Measurements from ENCODE around the gene SCGN.

Gene SCGN

GRCh38 chr6:25660512-25660911, 8.5 kb downstream of the SCGN start:
- H4K20me1 ChIP-seq, result no peaks in the 10 kb centered on the region
- no peaks in the 10 kb centered on the region for H3K36me3 ChIP-seq
- no peaks in the 10 kb centered on the region for H3K27me3 ChIP-seq
- no peak for TF ChIP-seq Cebpa-rat (IDR thresholded peaks at IDR 0.05)
- no peak overlapping the region for H3K9ac ChIP-seq
- no peak overlapping the region for H3K27ac ChIP-seq
- no peak overlapping the region for H3K4me3 ChIP-seq
- no peaks in the 10 kb centered on the region for H3K9me3 ChIP-seq
- H3K4me2 ChIP-seq, result no peak overlapping the region
- H3K4me1 ChIP-seq, result no peaks in the 10 kb centered on the region

- no peak for TF ChIP-seq Cebpa-rat (IDR thresholded peaks at IDR 0.05)
- no peak overlapping the region for H3K27ac ChIP-seq
- no peak overlapping the region for H3K4me3 ChIP-seq
- H3K9me3 ChIP-seq, result no peaks in the 10 kb centered on the region
- H4K20me1 ChIP-seq, result no peaks in the 10 kb centered on the region
- H3K4me2 ChIP-seq, result no peak overlapping the region
- no peaks in the 10 kb centered on the region for H3K36me3 ChIP-seq
- H3K9ac ChIP-seq, result no peak overlapping the region
- H3K4me1 ChIP-seq, result no peaks in the 10 kb centered on the region
- no peaks in the 10 kb centered on the region for H3K27me3 ChIP-seq
These were observed 9.2 kb downstream of the SCGN start for GRCh38 chr6:25661129-25661779.

GRCh38 chr6:25665455-25665854, 13.4 kb downstream of the SCGN start:
- no peaks in the 10 kb centered on the region for H3K9me3 ChIP-seq
- no peak overlapping the region for H3K9ac ChIP-seq
- H4K20me1 ChIP-seq, result no peaks in the 10 kb centered on the region
- no peaks in the 10 kb centered on the region for H3K36me3 ChIP-seq
- no peaks in the 10 kb centered on the region for H3K27me3 ChIP-seq
- H3K4me1 ChIP-seq, result no peaks in the 10 kb centered on the region
- no peak overlapping the region for H3K27ac ChIP-seq
- TF ChIP-seq Cebpa-rat (IDR thresholded peaks at IDR 0.05), result no peak
- H3K4me3 ChIP-seq, result no peak overlapping the region
- no peak overlapping the region for H3K4me2 ChIP-seq

- Histone ChIP-seq H3K9me3 (no peaks in the 10 kb centered on the region), H3K27ac (no peak overlapping the region), H4K20me1 (no peaks in the 10 kb centered on the region), H3K36me3 (no peaks in the 10 kb centered on the region), H3K4me2 (no peak overlapping the region), H3K4me1 (no peaks in the 10 kb centered on the region), H3K4me3 (no peak overlapping the region), H3K27me3 (no peaks in the 10 kb centered on the region), H3K9ac (no peak overlapping the region)
- TF ChIP-seq Cebpa-rat (IDR thresholded peaks at IDR 0.05), result no peak
These were observed 17.4 kb downstream of the SCGN start for GRCh38 chr6:25669413-25669812.

GRCh38 chr6:25670208-25670607, 18.2 kb downstream of the SCGN start:
- Histone ChIP-seq H3K4me3 (no peak overlapping the region), H3K27me3 (no peaks in the 10 kb centered on the region), H3K36me3 (no peaks in the 10 kb centered on the region), H3K27ac (no peak overlapping the region), H3K4me2 (no peak overlapping the region), H3K4me1 (no peaks in the 10 kb centered on the region), H4K20me1 (no peaks in the 10 kb centered on the region), H3K9me3 (no peaks in the 10 kb centered on the region), H3K9ac (no peak overlapping the region)
- no peak for TF ChIP-seq Cebpa-rat (IDR thresholded peaks at IDR 0.05)

GRCh38 chr6:25670793-25671513, 18.9 kb downstream of the SCGN start:
- H4K20me1 ChIP-seq, result no peaks in the 10 kb centered on the region
- H3K36me3 ChIP-seq, result no peaks in the 10 kb centered on the region
- no peaks in the 10 kb centered on the region for H3K27me3 ChIP-seq
- H3K4me2 ChIP-seq, result no peak overlapping the region
- H3K9ac ChIP-seq, result no peak overlapping the region
- H3K27ac ChIP-seq, result no peak overlapping the region
- H3K4me1 ChIP-seq, result no peaks in the 10 kb centered on the region
- no peak for TF ChIP-seq Cebpa-rat (IDR thresholded peaks at IDR 0.05)
- no peak overlapping the region for H3K4me3 ChIP-seq
- no peaks in the 10 kb centered on the region for H3K9me3 ChIP-seq

GRCh38 chr6:25671652-25672051, 19.6 kb downstream of the SCGN start:
- Histone ChIP-seq H3K4me3 (no peak overlapping the region), H3K9ac (no peak overlapping the region), H3K4me1 (no peaks in the 10 kb centered on the region), H3K27me3 (no peaks in the 10 kb centered on the region), H3K9me3 (no peaks in the 10 kb centered on the region), H4K20me1 (no peaks in the 10 kb centered on the region), H3K27ac (no peak overlapping the region), H3K4me2 (no peak overlapping the region), H3K36me3 (no peaks in the 10 kb centered on the region)
- TF ChIP-seq Cebpa-rat (IDR thresholded peaks at IDR 0.05), result no peak

GRCh38 chr6:25675167-25675566, 23.2 kb downstream of the SCGN start:
- no peaks in the 10 kb centered on the region for H3K9me3 ChIP-seq
- no peaks in the 10 kb centered on the region for H3K4me1 ChIP-seq
- no peak overlapping the region for H3K27ac ChIP-seq
- H3K4me2 ChIP-seq, result no peak overlapping the region
- H3K4me3 ChIP-seq, result no peak overlapping the region
- no peaks in the 10 kb centered on the region for H3K36me3 ChIP-seq
- H3K27me3 ChIP-seq, result no peaks in the 10 kb centered on the region
- H4K20me1 ChIP-seq, result no peaks in the 10 kb centered on the region
- no peak for TF ChIP-seq Cebpa-rat (IDR thresholded peaks at IDR 0.05)
- H3K9ac ChIP-seq, result no peak overlapping the region

- no peak overlapping the region for H3K4me3 ChIP-seq
- H3K36me3 ChIP-seq, result no peaks in the 10 kb centered on the region
- H3K27me3 ChIP-seq, result no peaks in the 10 kb centered on the region
- peak; percentile 36; the same call in 1 of the 2 replicates for TF ChIP-seq Cebpa-rat (IDR thresholded peaks at IDR 0.05)
- H3K4me1 ChIP-seq, result no peaks in the 10 kb centered on the region
- H3K9me3 ChIP-seq, result no peaks in the 10 kb centered on the region
- H3K27ac ChIP-seq, result no peak overlapping the region
- no peak overlapping the region for H3K9ac ChIP-seq
- no peaks in the 10 kb centered on the region for H4K20me1 ChIP-seq
- H3K4me2 ChIP-seq, result no peak overlapping the region
These were observed 24.8 kb downstream of the SCGN start for GRCh38 chr6:25676775-25677174.

- Histone ChIP-seq H3K9me3 (no peaks in the 10 kb centered on the region), H3K4me2 (no peak overlapping the region), H3K27me3 (no peaks in the 10 kb centered on the region), H3K4me1 (no peaks in the 10 kb centered on the region), H3K27ac (no peak overlapping the region), H4K20me1 (no peaks in the 10 kb centered on the region), H3K9ac (no peak overlapping the region), H3K36me3 (no peaks in the 10 kb centered on the region), H3K4me3 (no peak overlapping the region)
- no peak for TF ChIP-seq Cebpa-rat (IDR thresholded peaks at IDR 0.05)
These were observed 29.8 kb downstream of the SCGN start for GRCh38 chr6:25681848-25682247.

Measured in BLaER1 (cell line).